Stomach (tissue), 9 donors: Measurements from ENCODE around the gene ADM2. TPM values are rescaled to one million over a fixed set of nuclear protein-coding genes. Genes with fewer than 3 reads are reported as not detected.

Source experiments
- DNase-seq, 2 donors: peaks; one replicate each; pipeline versions ENCODE4 v3.0.0 to v3.0.0-alpha.2; 2013 to 2019
- H3K27ac ChIP-seq, 5 donors: fragments of 200-600 bp in 4 of 5; sonication (generic) in 4 of 5; one replicate each; pipeline ENCODE4 v1.5.1; 2013 to 2019; ENCODE audit warnings: mild to moderate bottlenecking in 1 of 5, moderate library complexity in 1 of 5
- H3K27me3 ChIP-seq, 3 donors: fragments of 200-600 bp; sonication (generic); one replicate each; pipeline ENCODE4 v1.5.1; 2017 to 2019; ENCODE audit warnings: mixed run types in 1 of 3
- H3K36me3 ChIP-seq, 4 donors: fragments of 200-600 bp; sonication (generic); 1 replicate in 3 of 4; 2 replicates in 1 of 4; pipeline ENCODE4 v1.5.1; 2016 to 2019
- H3K4me1 ChIP-seq, 4 donors: fragments of 200-600 bp; sonication (generic); one replicate each; pipeline ENCODE4 v1.5.1; 2016 to 2019
- H3K4me3 ChIP-seq, 4 donors: fragments of 200-600 bp; sonication (generic) in 3 of 4; one replicate each; pipeline ENCODE4 v1.5.1; 2016 to 2019; ENCODE audit warnings: mild to moderate bottlenecking in 1 of 4
- H3K9me3 ChIP-seq, 4 donors: fragments of 200-600 bp; sonication (generic); one replicate each; pipeline ENCODE4 v1.5.1; 2016 to 2019
- CTCF ChIP-seq, 7 experiments: fragments of 450-650 bp in 4 of 7; fragments of 200-600 bp in 3 of 7; sonication (generic) in 3 of 7; IDR thresholded peaks; one replicate each; pipeline ENCODE4 v1.5.1; 2016 to 2019; ENCODE audit warnings: antibody characterized with exemption in 7 of 7, control low read depth in 2 of 7, mild to moderate bottlenecking in 1 of 7
- EP300 ChIP-seq: sonication (generic); formaldehyde crosslinking; IDR thresholded peaks from one replicate; pipeline ENCODE4 v1.6.1; 2017; ENCODE audit warnings: antibody characterized with exemption
- POLR2A ChIP-seq, 4 donors: fragments of 450-650 bp; IDR thresholded peaks; one replicate each; pipeline ENCODE4 v1.6.1; 2016; ENCODE audit warnings: antibody characterized with exemption in 4 of 4, control low read depth in 2 of 4, mild to moderate bottlenecking in 1 of 4, moderate library complexity in 1 of 4
- POLR2AphosphoS5 ChIP-seq, 3 donors: sonication (generic); formaldehyde crosslinking; IDR thresholded peaks; one replicate each; pipeline ENCODE4 v1.6.1; 2016; ENCODE audit warnings: antibody characterized with exemption in 3 of 3
- WGBS, 5 donors: extraction: QIAGEN DNeasy Blood & Tissue Kit in 3 of 5; methylation state at CpG; one replicate each; pipeline versions ENCODE4 v1.1.5 to v1.1.7; 2013 to 2018; 5-methylcytosine and 5-hydroxymethylcytosine counted together
- intact Hi-C: fragments of 100-400 bp; cut with DNase I; formaldehyde crosslinking; loops from one replicate; pipeline ENCODE4 v1.15.1; 2023; ENCODE audit warnings: low total_unique reads
- polyA plus RNA-seq, 3 donors: library from polyadenylated mRNA; stranded (reverse); fragments of 200-250 nt; gene quantifications; one replicate each; pipeline ENCODE4 v1.2.3, GENCODE V29; 2013
- total RNA-seq, 5 donors: library from RNA; depleted of rRNA; stranded (reverse); fragments of >200 nt; gene quantifications; one replicate each; pipeline versions ENCODE4 v1.1.0 to v1.2.3, GENCODE V29; 2014 to 2016
- donor health status: healthy with polysubstance abuse.
- donor health status: Bipolar disorder and iron deficiency.
- donor health status: healthy.

The ADM2 gene
- total and polyA plus RNA-seq, 8 donors = 0.37 to 3.7 (median 1.5) TPM; not detected in 3

- peaks cover 61 to 88% (median 84%) of the 10 kb centered on the region in 4 donors for H3K36me3 ChIP-seq
- TF ChIP-seq EP300 (no peak), CTCF (IDR thresholded peaks at IDR 0.05) (no peak), POLR2AphosphoS5 (IDR thresholded peaks at IDR 0.05) (no peak)
- no peaks in the 10 kb centered on the region for H3K9me3 ChIP-seq
- H3K4me3 ChIP-seq = no peak overlapping the region
- no peak for DNase-seq
- H3K4me1 ChIP-seq = peaks cover 0 to 13% (median 4%) of the 10 kb centered on the region in 4 donors
- no peak overlapping the region for H3K27ac ChIP-seq
- intact Hi-C loops = no loop called here
- WGBS, 5 donors = 85 to 88% (median 86%) methylated on average over 22 to 34 of the region's 34 CpGs
- H3K27me3 ChIP-seq = no peaks in the 10 kb centered on the region
Observed at GRCh38 chr22:50438305-50439275, 42.8 kb upstream of the ADM2 start.

GRCh38 chr22:50439314-50439870, 42.0 kb upstream of the ADM2 start:
- H3K9me3 ChIP-seq = no peaks in the 10 kb centered on the region
- intact Hi-C loops = no loop called here
- no peak for DNase-seq
- TF ChIP-seq EP300 = no peak
- no peak for TF ChIP-seq CTCF (IDR thresholded peaks at IDR 0.05)
- TF ChIP-seq POLR2AphosphoS5 (IDR thresholded peaks at IDR 0.05) = no peak
- TF ChIP-seq POLR2A (IDR thresholded peaks at IDR 0.05) = no peak
- H3K4me3 ChIP-seq = no peak overlapping the region
- no peak overlapping the region for H3K27ac ChIP-seq
- peaks cover 5 to 21% (median 12%) of the 10 kb centered on the region in 4 donors for H3K4me1 ChIP-seq
- H3K36me3 ChIP-seq = peaks cover 61 to 90% (median 89%) of the 10 kb centered on the region in 4 donors
- H3K27me3 ChIP-seq = no peaks in the 10 kb centered on the region
- 48 to 88% (median 78%) methylated on average over 5 to 17 of the region's 17 CpGs for WGBS, 5 donors

- TF ChIP-seq EP300 (no peak), POLR2A (IDR thresholded peaks at IDR 0.05) (no peak), CTCF (IDR thresholded peaks at IDR 0.05) (no peak)
- H3K27me3 ChIP-seq = no peaks in the 10 kb centered on the region
- DNase-seq = no peak
- intact Hi-C loops = no loop called here
- 50 to 78% (median 62%) methylated on average over 7 to 10 of the region's 10 CpGs for WGBS, 5 donors
- peaks cover 58 to 91% (median 89%) of the 10 kb centered on the region in 4 donors for H3K36me3 ChIP-seq
- peaks cover 10 to 26% (median 17%) of the 10 kb centered on the region in 4 donors for H3K4me1 ChIP-seq
- no peaks in the 10 kb centered on the region for H3K9me3 ChIP-seq
- no peak overlapping the region for H3K4me3 ChIP-seq
- no peak overlapping the region for H3K27ac ChIP-seq
Observed at GRCh38 chr22:50439871-50440331, 41.4 kb upstream of the ADM2 start.

GRCh38 chr22:50440544-50441249, 40.6 kb upstream of the ADM2 start:
- H3K4me1 ChIP-seq = peaks cover 18 to 34% (median 25%) of the 10 kb centered on the region in 4 donors
- peaks cover 52 to 91% (median 89%) of the 10 kb centered on the region in 4 donors for H3K36me3 ChIP-seq
- intact Hi-C loops = no loop called here
- no peak overlapping the region for H3K4me3 ChIP-seq
- H3K27me3 ChIP-seq = no peaks in the 10 kb centered on the region
- TF ChIP-seq POLR2AphosphoS5 (IDR thresholded peaks at IDR 0.05) = no peak
- no peak for TF ChIP-seq POLR2A (IDR thresholded peaks at IDR 0.05)
- no peak for TF ChIP-seq EP300
- no peak for TF ChIP-seq CTCF (IDR thresholded peaks at IDR 0.05)
- WGBS, 5 donors = 70 to 80% (median 72%) methylated on average over 23 to 26 of the region's 26 CpGs
- DNase-seq = no peak
- no peaks in the 10 kb centered on the region for H3K9me3 ChIP-seq
- H3K27ac ChIP-seq = no peak overlapping the region
